SK-N-SH (cell line): ENCODE measurements around the gene COBLL1. TPM values are rescaled to one million over a fixed set of nuclear protein-coding genes. Genes with fewer than 3 reads are reported as not detected.

Experiments used
- CTCF ChIA-PET: fragments of 300-600, 350-600 bp; formaldehyde crosslinking; extraction: SDS; loops from one replicate; lab custom pipeline; 2021; lab: Yijun Ruan, JAX
- POLR2A ChIA-PET: fragments of 350-600 bp; sonication (Branson Sonifier 250); formaldehyde crosslinking; extraction: SDS; loops from one replicate; lab custom pipeline; 2020; ENCODE audit warnings: antibody characterized with exemption, inconsistent platforms; lab: Yijun Ruan, JAX
- DNase-seq: peaks from one replicate; pipeline ENCODE4 v3.0.0; 2012
- H2AFZ ChIP-seq: fragments of 200-600 bp; sonication (generic); 2 replicates; pipeline ENCODE4 v1.8.1; 2016; ENCODE audit warnings: antibody characterized with exemption, mild to moderate bottlenecking, low read depth
- H3F3A ChIP-seq: fragments of 200-600 bp; sonication (generic); replicated peaks from 2 replicates; pipeline ENCODE3; 2016; ENCODE audit warnings: antibody characterized with exemption, mild to moderate bottlenecking; ENCODE audit not compliant: insufficient read depth
- H3K27ac ChIP-seq, 2 experiments: fragments of 200-500 bp in 1 of 2; fragments of 200-600 bp in 1 of 2; sonication (Bioruptor generic) in 1 of 2; sonication (generic), shearing (Covaris generic) in 1 of 2; 2 replicates each; pipeline versions ENCODE4 v1.5.1 to v1.6.1; 2014 to 2016; ENCODE audit warnings: low read depth in 2 of 2, inconsistent platforms in 1 of 2, low read length in 1 of 2, mild to moderate bottlenecking in 1 of 2, mixed read lengths in 1 of 2
- H3K27me3 ChIP-seq: fragments of 200-600 bp; sonication (generic), shearing (Covaris generic); 2 replicates; pipeline ENCODE4 v1.6.1; 2016; ENCODE audit warnings: mixed run types; ENCODE audit not compliant: insufficient read depth
- H3K36me3 ChIP-seq, 2 experiments: fragments of 200-500 bp in 1 of 2; fragments of 200-600 bp in 1 of 2; sonication (Bioruptor generic) in 1 of 2; sonication (generic) in 1 of 2; replicated peaks in 1 of 2; 2 replicates each; pipeline versions ENCODE3 to v1.5.1; 2014 to 2016; ENCODE audit warnings: low read length in 1 of 2, mild to moderate bottlenecking in 1 of 2; ENCODE audit not compliant: insufficient read depth in 2 of 2, control insufficient read depth in 1 of 2
- H3K4me1 ChIP-seq, 2 experiments: fragments of 200-500 bp in 1 of 2; fragments of 200-600 bp in 1 of 2; sonication (Bioruptor generic) in 1 of 2; sonication (generic), shearing (Covaris generic) in 1 of 2; 2 replicates each; pipeline versions ENCODE4 v1.5.1 to v1.6.1; 2014 to 2016; ENCODE audit warnings: low read depth in 1 of 2, low read length in 1 of 2, mixed run types in 1 of 2; ENCODE audit not compliant: insufficient read depth in 2 of 2, control insufficient read depth in 1 of 2
- H3K4me2 ChIP-seq: fragments of 200-600 bp; sonication (generic), shearing (Covaris generic); 2 replicates; pipeline ENCODE4 v1.6.1; 2017; ENCODE audit warnings: mixed run types
- H3K4me3 ChIP-seq, 2 experiments: fragments of 200-500 bp in 1 of 2; fragments of 200-600 bp in 1 of 2; sonication (Bioruptor generic) in 1 of 2; sonication (generic), shearing (Covaris generic) in 1 of 2; 2 replicates each; pipeline versions ENCODE4 v1.5.1 to v1.8.1; 2014 to 2016; ENCODE audit warnings: low read depth in 2 of 2, inconsistent platforms in 1 of 2, low read length in 1 of 2, mild to moderate bottlenecking in 1 of 2, mixed read lengths in 1 of 2, moderate library complexity in 1 of 2
- H3K79me2 ChIP-seq: fragments of 200-600 bp; sonication (generic); 2 replicates; pipeline ENCODE4 v1.8.1; 2017; ENCODE audit warnings: mild to moderate bottlenecking; ENCODE audit not compliant: insufficient read depth
- H3K9ac ChIP-seq: fragments of 200-600 bp; sonication (generic); 2 replicates; pipeline ENCODE4 v1.6.1; 2017; ENCODE audit warnings: mixed run types
- H3K9me2 ChIP-seq: fragments of 200-600 bp; sonication (generic); 2 replicates; pipeline ENCODE4 v1.6.1; 2017; ENCODE audit warnings: mixed run types
- H3K9me3 ChIP-seq: fragments of 200-600 bp; sonication (generic); 2 replicates; pipeline ENCODE4 v1.6.1; 2017; ENCODE audit warnings: mixed run types, mild to moderate bottlenecking, moderate library complexity
- H4K20me1 ChIP-seq: fragments of 200-600 bp; sonication (generic); 2 replicates; pipeline ENCODE4 v1.6.1; 2017; ENCODE audit warnings: mild to moderate bottlenecking, mixed run types; ENCODE audit not compliant: insufficient read depth
- EP300 ChIP-seq, 2 experiments: IDR thresholded peaks; 2 replicates each; pipeline versions ENCODE4 v1.4.0 to v1.6.1; 2012; ENCODE audit warnings: borderline replicate concordance in 1 of 2, low read depth in 1 of 2, low read length in 1 of 2
- EZH2phosphoT487 ChIP-seq: fragments of 200-600 bp; sonication (generic); IDR thresholded peaks from 2 replicates; pipeline ENCODE4 v1.6.1; 2017; ENCODE audit warnings: low read depth, mixed run types, mild to moderate bottlenecking, antibody characterized with exemption, moderate library complexity, borderline replicate concordance
- FOSL2 ChIP-seq: IDR thresholded peaks from 2 replicates; pipeline ENCODE4 v1.4.0; 2012; ENCODE audit warnings: low read depth, mild to moderate bottlenecking, moderate library complexity, borderline replicate concordance
- GATA2 ChIP-seq: sonication (generic); formaldehyde crosslinking; IDR thresholded peaks from 2 replicates; pipeline ENCODE4 v1.5.0; 2020; ENCODE audit warnings: mild to moderate bottlenecking, missing genetic modification reagents
- IRF3 ChIP-seq: fragments of 150-350 bp; IDR thresholded peaks from 2 replicates; pipeline ENCODE4 v1.6.1; 2016; ENCODE audit warnings: mild to moderate bottlenecking, low read depth, low read length
- JUND ChIP-seq: IDR thresholded peaks from 2 replicates; pipeline ENCODE4 v1.4.0; 2012
- MAX ChIP-seq: IDR thresholded peaks from 2 replicates; pipeline ENCODE4 v1.4.0; 2012; ENCODE audit warnings: low read depth
- MEF2A ChIP-seq: IDR thresholded peaks from 2 replicates; pipeline ENCODE4 v1.4.0; 2012; ENCODE audit warnings: low read depth, borderline replicate concordance
- PBX3 ChIP-seq: IDR thresholded peaks from 2 replicates; pipeline ENCODE4; 2012
- POLR2AphosphoS5 ChIP-seq: IDR thresholded peaks from 2 replicates; pipeline ENCODE4 v1.6.1; 2012; ENCODE audit warnings: low read depth, low read length
- RAD21 ChIP-seq: IDR thresholded peaks from 2 replicates; pipeline ENCODE4 v1.6.1; 2012; ENCODE audit warnings: mild to moderate bottlenecking, low read length
- RFX5 ChIP-seq: IDR thresholded peaks from 2 replicates; pipeline ENCODE4 v1.6.1; 2012; ENCODE audit warnings: mild to moderate bottlenecking, improper control_type of control experiment, low read length
- SIN3A ChIP-seq: IDR thresholded peaks from 2 replicates; pipeline ENCODE4 v1.6.1; 2012; ENCODE audit warnings: low read depth, mild to moderate bottlenecking, low read length, moderate library complexity, borderline replicate concordance
- SMC3 ChIP-seq: IDR thresholded peaks from 2 replicates; pipeline ENCODE4 v1.6.1; 2012; ENCODE audit warnings: low read depth, low read length, improper control_type of control experiment
- TAF1 ChIP-seq: IDR thresholded peaks from 2 replicates; pipeline ENCODE4 v1.6.1; 2012; ENCODE audit warnings: low read depth, mild to moderate bottlenecking, low read length, moderate library complexity, borderline replicate concordance
- TEAD4 ChIP-seq: IDR thresholded peaks from 2 replicates; pipeline ENCODE4 v1.4.0; 2012; ENCODE audit warnings: mild to moderate bottlenecking, borderline replicate concordance; ENCODE audit not compliant: insufficient read depth
- YY1 ChIP-seq: IDR thresholded peaks from 2 replicates; pipeline ENCODE4 v1.4.0; 2012; ENCODE audit warnings: low read depth, mild to moderate bottlenecking
- WGBS: methylation state at CpG from one replicate; pipeline ENCODE4 v1.1.6; 2017; ENCODE audit warnings: low lambda C conversion rate; 5-methylcytosine and 5-hydroxymethylcytosine counted together
- polyA plus RNA-seq, 3 experiments: library from polyadenylated mRNA; depleted of rRNA; stranded (reverse); fragments of >200 nt; gene quantifications; 2 replicates each; pipeline ENCODE4 v1.2.3, GENCODE V29; 2012
- TF ChIP-seq, protein P1 (sequence below): IDR thresholded peaks from 2 replicates; pipeline ENCODE4 v1.4.0; 2012; ENCODE audit warnings: low read depth, borderline replicate concordance
- TF ChIP-seq, protein P2 (sequence below): IDR thresholded peaks from 2 replicates; pipeline ENCODE4 v1.4.0; 2012; ENCODE audit warnings: low read depth, borderline replicate concordance

Gene COBLL1
- polyA plus RNA-seq, 1 of the 3 experiments (the other 2 are of a cell fraction), result 3.1 TPM

DNA sequence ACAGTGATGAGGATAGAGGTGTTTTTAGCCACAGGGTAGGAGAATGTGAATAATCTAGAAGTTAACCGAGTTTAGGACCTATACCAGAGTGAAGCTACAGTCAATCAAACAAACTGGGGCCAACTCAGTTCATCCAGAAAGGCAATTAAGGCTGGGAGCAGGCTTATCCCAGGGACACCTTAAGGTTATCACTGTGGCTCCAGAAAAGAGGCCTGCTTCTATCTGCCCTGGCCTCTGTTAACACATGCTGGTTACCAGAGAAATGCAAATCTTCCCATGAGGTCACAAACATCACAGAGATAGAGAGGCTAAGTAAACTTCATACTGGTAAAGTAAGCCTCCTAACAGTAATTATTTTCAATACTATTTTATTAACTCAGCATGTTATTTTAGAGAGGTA is 127.2 kb downstream of the COBLL1 start (continued):
- TF ChIP-seq EZH2phosphoT487 (no peak), JUND (no peak)
- TF ChIP-seq, protein P1, sequence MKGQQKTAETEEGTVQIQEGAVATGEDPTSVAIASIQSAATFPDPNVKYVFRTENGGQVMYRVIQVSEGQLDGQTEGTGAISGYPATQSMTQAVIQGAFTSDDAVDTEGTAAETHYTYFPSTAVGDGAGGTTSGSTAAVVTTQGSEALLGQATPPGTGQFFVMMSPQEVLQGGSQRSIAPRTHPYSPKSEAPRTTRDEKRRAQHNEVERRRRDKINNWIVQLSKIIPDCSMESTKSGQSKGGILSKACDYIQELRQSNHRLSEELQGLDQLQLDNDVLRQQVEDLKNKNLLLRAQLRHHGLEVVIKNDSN, result no peak
- TF ChIP-seq, protein P2, sequence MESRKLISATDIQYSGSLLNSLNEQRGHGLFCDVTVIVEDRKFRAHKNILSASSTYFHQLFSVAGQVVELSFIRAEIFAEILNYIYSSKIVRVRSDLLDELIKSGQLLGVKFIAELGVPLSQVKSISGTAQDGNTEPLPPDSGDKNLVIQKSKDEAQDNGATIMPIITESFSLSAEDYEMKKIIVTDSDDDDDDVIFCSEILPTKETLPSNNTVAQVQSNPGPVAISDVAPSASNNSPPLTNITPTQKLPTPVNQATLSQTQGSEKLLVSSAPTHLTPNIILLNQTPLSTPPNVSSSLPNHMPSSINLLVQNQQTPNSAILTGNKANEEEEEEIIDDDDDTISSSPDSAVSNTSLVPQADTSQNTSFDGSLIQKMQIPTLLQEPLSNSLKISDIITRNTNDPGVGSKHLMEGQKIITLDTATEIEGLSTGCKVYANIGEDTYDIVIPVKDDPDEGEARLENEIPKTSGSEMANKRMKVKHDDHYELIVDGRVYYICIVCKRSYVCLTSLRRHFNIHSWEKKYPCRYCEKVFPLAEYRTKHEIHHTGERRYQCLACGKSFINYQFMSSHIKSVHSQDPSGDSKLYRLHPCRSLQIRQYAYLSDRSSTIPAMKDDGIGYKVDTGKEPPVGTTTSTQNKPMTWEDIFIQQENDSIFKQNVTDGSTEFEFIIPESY, result no peak
- TF ChIP-seq, all 33 proteins: peak for 0

GRCh38 chr2:164711766-164712138 is 129.9 kb downstream of the COBLL1 start:
- CTCF ChIA-PET, result interaction anchor here (1.4 kb wide), 1 partner anchor 152 kb away, joined by 5 read pairs; no protein-coding TSS in a partner anchor
- POLR2A ChIA-PET, result no interaction called here
- H2AFZ ChIP-seq, result no peak overlapping the region
- H3K4me1 ChIP-seq, result peaks cover 0 to 6% of the 10 kb centered on the region in 2 experiments; a peak in 3 of 4 replicates
- H3K27ac ChIP-seq, result 0 out of 4 replicates have a peak overlapping the region, but pooled peaks of 1 of the 2 experiments have one; percentile 8
- no peaks in the 10 kb centered on the region for H4K20me1 ChIP-seq
- H3K79me2 ChIP-seq, result no peaks in the 10 kb centered on the region
- H3F3A ChIP-seq, result peaks cover 30% of the 10 kb centered on the region
- no peak overlapping the region for H3K4me3 ChIP-seq
- H3K9me3 ChIP-seq, result no peaks in the 10 kb centered on the region
- H3K9me2 ChIP-seq, result no peaks in the 10 kb centered on the region
- no peak overlapping the region for H3K9ac ChIP-seq
- no peak overlapping the region for H3K4me2 ChIP-seq
- no peak for DNase-seq
- WGBS, result 73% methylated on average over 1 of the region's 1 CpG
- no peaks in the 10 kb centered on the region for H3K36me3 ChIP-seq
- H3K27me3 ChIP-seq, result no peaks in the 10 kb centered on the region
- TF ChIP-seq FOSL2, result no peak
- TF ChIP-seq TAF1, result no peak
- TF ChIP-seq GATA2, result no peak
- TF ChIP-seq MAX, result no peak
- no peak for TF ChIP-seq PBX3
- TF ChIP-seq RFX5, result no peak
- no peak for TF ChIP-seq EP300 (IDR thresholded peaks at IDR 0.05; ENCODE audit: borderline replicate concordance in 1 of 2, low read depth in 1 of 2, low read length in 1 of 2)
- no peak for TF ChIP-seq SIN3A
- TF ChIP-seq POLR2AphosphoS5, result no peak
- TF ChIP-seq RAD21, result no peak
- TF ChIP-seq MEF2A, result no peak
- TF ChIP-seq YY1, result no peak
- TF ChIP-seq IRF3, result no peak
- TF ChIP-seq TEAD4, result no peak
- TF ChIP-seq SMC3, result no peak
- TF ChIP-seq, all 33 proteins: peak for 0
